GM08714 (cell line): ENCODE data around the gene LATS2.
"Not testable (repeated sequence)": the region's sequence is repeated elsewhere in the genome, so short reads cannot be mapped to it uniquely, and the experiment has no call there.

Experiments used
- H3K4me3 ChIP-seq: fragments of 200-500 bp; sonication (Bioruptor generic); 2 replicates; pipeline ENCODE4 v1.5.1; 2014; ENCODE audit warnings: mild to moderate bottlenecking, low read length, inconsistent platforms
- ZNF274 ChIP-seq: IDR thresholded peaks from 2 replicates; pipeline ENCODE4 v1.6.1; 2012; ENCODE audit warnings: mild to moderate bottlenecking, low read depth, low read length

The LATS2 gene

DNA sequence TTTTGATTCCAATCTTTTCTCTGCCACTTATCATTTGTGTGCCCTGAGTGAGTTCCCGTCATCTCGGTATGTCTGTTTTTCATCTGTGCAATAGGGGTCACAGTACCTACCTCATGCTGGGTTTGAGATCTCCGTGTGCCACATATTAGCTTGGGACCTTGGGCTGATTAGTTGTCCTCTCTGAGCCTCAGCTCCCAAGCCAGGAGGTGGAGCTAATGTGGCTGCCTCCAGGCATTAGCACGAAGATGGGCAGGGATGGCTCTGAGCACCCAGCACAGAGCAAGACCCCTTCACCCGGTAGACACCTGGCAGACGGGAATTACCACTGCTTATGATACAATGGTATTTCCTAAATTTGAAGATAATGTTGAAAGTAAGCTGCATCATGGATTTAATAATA, 123.1 kb downstream of the LATS2 start:
- no peak for TF ChIP-seq ZNF274
- no peak overlapping the region for H3K4me3 ChIP-seq

DNA sequence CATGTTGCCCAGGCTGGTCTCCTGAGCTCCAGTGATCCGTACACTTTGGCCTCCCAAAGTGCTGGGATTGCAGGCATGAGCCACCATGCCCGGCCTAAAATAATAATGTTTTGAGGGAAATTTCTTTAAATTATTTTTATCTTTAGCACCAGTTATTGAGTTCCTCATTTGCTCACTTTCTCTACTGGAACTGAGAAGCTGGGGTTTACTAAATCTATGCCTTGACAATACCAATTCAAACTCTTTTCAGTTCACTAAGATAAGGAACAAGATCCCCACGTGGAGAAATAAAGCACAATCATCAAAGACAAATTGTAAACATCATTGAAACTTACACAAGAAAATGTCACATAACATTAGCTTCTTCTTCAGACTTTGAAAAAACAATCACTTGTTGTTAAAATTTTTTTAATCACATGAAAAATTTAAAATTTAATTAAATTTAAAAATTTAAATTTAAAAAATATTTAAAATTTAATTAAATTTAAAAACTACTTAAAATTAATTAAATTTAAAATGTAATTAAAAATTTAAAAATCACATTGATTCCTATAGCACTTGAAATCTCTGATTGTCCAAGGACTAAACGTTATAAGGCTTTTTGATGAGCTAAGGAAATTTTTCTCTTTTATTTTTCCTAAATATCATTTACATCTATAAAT, 133.7 kb downstream of the LATS2 start:
- H3K4me3 ChIP-seq: no peak overlapping the region
- TF ChIP-seq ZNF274: no peak

DNA sequence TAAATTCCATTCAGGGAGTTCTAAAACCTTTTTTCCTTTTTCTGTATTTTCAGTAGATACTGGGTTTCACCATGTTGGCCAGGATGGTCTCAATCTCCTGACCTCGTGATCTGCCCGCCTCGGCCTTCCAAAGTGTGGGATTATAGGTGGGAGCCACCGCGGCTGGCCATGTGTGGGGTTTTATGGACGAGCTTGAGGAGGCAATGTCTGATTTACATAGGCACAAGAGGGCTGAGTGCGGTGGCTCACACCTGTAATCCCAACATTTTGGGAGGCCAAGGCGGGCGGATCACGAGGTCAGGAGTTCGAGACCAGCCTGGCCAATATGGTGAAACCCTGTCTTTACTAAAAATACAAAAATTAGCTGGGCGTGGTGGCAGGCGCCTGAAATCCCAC, 136.0 kb downstream of the LATS2 start:
- H3K4me3 ChIP-seq: not testable (repeated sequence)

DNA sequence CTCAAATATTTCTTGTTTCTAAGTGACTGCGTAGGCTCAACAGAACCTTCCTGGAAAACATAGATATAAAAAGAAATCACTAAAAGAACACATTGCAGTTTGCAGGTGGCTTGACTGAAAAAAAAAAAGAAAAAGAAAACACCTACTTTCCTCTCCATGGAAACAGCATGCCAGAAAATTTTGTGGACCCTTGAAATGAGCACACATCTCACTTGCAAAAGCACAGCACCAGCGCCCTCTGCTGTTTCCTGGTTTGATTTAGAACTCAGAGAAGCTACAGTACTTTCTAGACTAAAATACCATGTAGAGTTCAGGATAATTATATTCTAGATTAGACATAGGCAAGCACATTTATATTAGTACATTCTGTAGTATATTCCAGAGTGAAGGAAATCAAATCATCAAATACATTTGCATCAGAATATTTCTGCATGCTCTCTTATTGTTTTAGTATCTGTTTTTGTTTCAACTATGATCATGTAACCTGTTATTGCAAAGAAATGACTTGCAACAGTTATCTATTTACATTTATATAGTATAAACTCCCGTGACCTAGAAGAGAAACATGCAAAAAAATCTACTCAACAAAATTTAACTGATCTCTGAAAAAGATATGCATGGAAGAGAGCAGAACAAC, 136.5 kb downstream of the LATS2 start:
- TF ChIP-seq ZNF274: no peak
- no peak overlapping the region for H3K4me3 ChIP-seq

DNA sequence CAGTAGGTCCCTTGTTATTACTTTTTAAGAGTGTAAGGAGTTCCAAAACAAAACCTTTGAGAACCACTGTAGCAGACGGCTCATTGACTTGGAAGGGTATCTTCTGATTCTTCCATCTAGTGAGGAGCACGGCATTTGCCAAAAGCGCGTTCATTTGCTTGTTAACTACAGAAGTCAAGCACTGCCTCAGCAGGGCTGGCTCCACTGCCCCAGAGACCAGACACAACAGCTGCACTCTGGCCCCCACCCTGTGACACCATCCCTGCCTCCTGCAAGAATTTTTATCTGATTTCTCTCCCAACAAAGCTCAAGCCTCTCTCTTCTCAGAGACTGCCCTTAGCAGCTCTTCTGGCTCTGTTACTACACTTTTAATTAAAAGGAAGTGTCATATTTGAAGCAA, 138.1 kb downstream of the LATS2 start:
- no peak for TF ChIP-seq ZNF274
- H3K4me3 ChIP-seq: no peak overlapping the region
